ENCODE results near the gene TRPV5.

TRPV5 gene

GRCh38 chr7:142865766-142866165, 67.8 kb downstream of the TRPV5 start:
- DNase-seq (ENCODE audit: low read depth): no peak
- TF ChIP-seq CTCF (conservative IDR thresholded peaks at IDR 0.05; ENCODE audit: low read depth, low read length): no peak

GRCh38 chr7:142864980-142865747, 68.4 kb downstream of the TRPV5 start:
- no peak for TF ChIP-seq CTCF (conservative IDR thresholded peaks at IDR 0.05; ENCODE audit: low read depth, low read length)
- no peak overlapping the region for H3K4me3 ChIP-seq (ENCODE audit: low read length)
- no peak for DNase-seq (ENCODE audit: low read depth)

More at GRCh38 chr7:142865766-142866165, 67.8 kb downstream of the TRPV5 start:
- H3K4me3 ChIP-seq (ENCODE audit: low read length): no peak overlapping the region

- no peak overlapping the region for H3K4me3 ChIP-seq (ENCODE audit: low read length)
- no peak for TF ChIP-seq CTCF (conservative IDR thresholded peaks at IDR 0.05; ENCODE audit: low read depth, low read length)
- DNase-seq (ENCODE audit: low read depth): no peak
Observed at GRCh38 chr7:142863891-142864685, 69.5 kb downstream of the TRPV5 start.

- TF ChIP-seq CTCF (conservative IDR thresholded peaks at IDR 0.05; ENCODE audit: low read depth, low read length): no peak
- DNase-seq (ENCODE audit: low read depth): no peak
- no peak overlapping the region for H3K4me3 ChIP-seq (ENCODE audit: low read length)
Observed at GRCh38 chr7:142862786-142863400, 70.7 kb downstream of the TRPV5 start.

- H3K4me3 ChIP-seq (ENCODE audit: low read length): no peak overlapping the region
- DNase-seq (ENCODE audit: low read depth): no peak
- no peak for TF ChIP-seq CTCF (conservative IDR thresholded peaks at IDR 0.05; ENCODE audit: low read depth, low read length)
Observed at GRCh38 chr7:142862351-142862750, 71.2 kb downstream of the TRPV5 start.

GRCh38 chr7:142860968-142861367, 72.6 kb downstream of the TRPV5 start:
- TF ChIP-seq CTCF (conservative IDR thresholded peaks at IDR 0.05; ENCODE audit: low read depth, low read length): no peak
- H3K4me3 ChIP-seq (ENCODE audit: low read length): no peak overlapping the region
- no peak for DNase-seq (ENCODE audit: low read depth)
